OCI-LY1 (cell line): ENCODE measurements around the gene EXOC6B.

Source experiments
- CTCF ChIP-seq: fragments of 200-600 bp; sonication (generic), shearing (Covaris generic); IDR thresholded peaks from 2 replicates; pipeline ENCODE4 v1.5.1; 2017; ENCODE audit warnings: mild to moderate bottlenecking, antibody characterized with exemption, low read length, moderate library complexity, mixed read lengths
- EZH2 ChIP-seq: fragments of 200-600 bp; sonication (generic), shearing (Covaris generic); IDR thresholded peaks from 2 replicates; pipeline ENCODE4 v1.8.0; 2017; ENCODE audit warnings: borderline replicate concordance, mixed run types, mild to moderate bottlenecking, antibody characterized with exemption, low read length, moderate library complexity, mixed read lengths

- TF ChIP-seq CTCF, result no peak
- TF ChIP-seq EZH2, result no peak
Measured at GRCh38 chr2:72414137-72414760, 411.6 kb downstream of the EXOC6B start.
